Immature natural killer cell (primary cell): ENCODE data around the gene PNKP. TPM values are rescaled to one million over a fixed set of nuclear protein-coding genes. Genes with fewer than 3 reads are reported as not detected.

Experiments
- DNase-seq, 3 donors: peaks; one replicate each; pipeline ENCODE4 v3.0.0; 2022; ENCODE audit warnings: mixed read lengths in 1 of 3
- H3K27ac Mint-ChIP-seq, 6 donors: one replicate each; pipeline ENCODE4 v1.8.0; 2020; ENCODE audit warnings: mixed read lengths in 6 of 6, mild to moderate bottlenecking in 5 of 6, inconsistent platforms in 4 of 6, moderate library complexity in 3 of 6
- H3K27me3 Mint-ChIP-seq, 3 donors: one replicate each; pipeline ENCODE4 v1.8.0; 2020 to 2021; ENCODE audit warnings: low read depth in 3 of 3, mild to moderate bottlenecking in 3 of 3, mixed read lengths in 3 of 3, moderate library complexity in 3 of 3, inconsistent platforms in 1 of 3
- H3K36me3 Mint-ChIP-seq, 3 donors: one replicate each; pipeline ENCODE4 v1.8.0; 2020; ENCODE audit warnings: mixed read lengths in 3 of 3, inconsistent platforms in 2 of 3, mild to moderate bottlenecking in 2 of 3
- H3K4me1 Mint-ChIP-seq, 2 donors: one replicate each; pipeline ENCODE4 v1.8.0; 2020; ENCODE audit warnings: inconsistent platforms in 2 of 2, mild to moderate bottlenecking in 2 of 2, mixed read lengths in 2 of 2, moderate library complexity in 1 of 2
- H3K4me3 Mint-ChIP-seq, 5 donors: one replicate each; pipeline ENCODE4 v1.8.0; 2020; ENCODE audit warnings: mild to moderate bottlenecking in 5 of 5, mixed read lengths in 5 of 5, inconsistent platforms in 3 of 5, moderate library complexity in 3 of 5
- H3K9me3 Mint-ChIP-seq, 6 donors: one replicate each; pipeline ENCODE4 v1.8.0; 2020; ENCODE audit warnings: mild to moderate bottlenecking in 6 of 6, mixed read lengths in 6 of 6, inconsistent platforms in 4 of 6, moderate library complexity in 3 of 6
- polyA plus RNA-seq, 3 donors: library from polyadenylated mRNA; unstranded; fragments of 300-500 nt; fragmentation: Illumina TruSeq; gene quantifications; one replicate each; pipeline ENCODE4 v1.2.3, GENCODE V29; 2021

PNKP gene
- polyA plus RNA-seq, 3 donors from 2014 or later: 36.4 to 55.1 (median 41.4) TPM

- Mint-ChIP-seq H3K27me3 (peaks cover 3 to 18% (median 3%) of the 10 kb centered on the region in 3 donors), H3K9me3 (peaks cover 0 to 1% (median 0%) of the 10 kb centered on the region in 6 donors), H3K27ac (peak overlapping the region in 4 of 6 donors; percentile 85 to 96 (median 90)), H3K4me3 (peak overlapping the region in 1 of 5 donors; percentile 8), H3K4me1 (peaks cover 18 to 25% of the 10 kb centered on the region in 2 donors), H3K36me3 (peaks cover 0 to 3% (median 0%) of the 10 kb centered on the region in 3 donors)
- DNase-seq: no peak
These were observed 28.4 kb upstream of the PNKP start for GRCh38 chr19:49895566-49896297.

- Mint-ChIP-seq H3K27me3 (peaks cover 3 to 18% (median 3%) of the 10 kb centered on the region in 3 donors), H3K9me3 (peaks cover 0 to 3% (median 0%) of the 10 kb centered on the region in 6 donors), H3K4me1 (peaks cover 18 to 28% of the 10 kb centered on the region in 2 donors), H3K27ac (peak overlapping the region in 1 of 6 donors; percentile 66), H3K4me3 (no peak overlapping the region), H3K36me3 (peaks cover 0 to 3% (median 0%) of the 10 kb centered on the region in 3 donors)
- DNase-seq: no peak
These were observed 27.6 kb upstream of the PNKP start for GRCh38 chr19:49894879-49895565.

- peaks cover 0 to 3% (median 0%) of the 10 kb centered on the region in 3 donors for H3K36me3 Mint-ChIP-seq
- H3K27me3 Mint-ChIP-seq: peaks cover 0 to 18% (median 3%) of the 10 kb centered on the region in 3 donors
- H3K9me3 Mint-ChIP-seq: peaks cover 0 to 3% (median 0%) of the 10 kb centered on the region in 6 donors
- H3K4me1 Mint-ChIP-seq: peaks cover 18 to 32% of the 10 kb centered on the region in 2 donors
- DNase-seq: no peak
- peak overlapping the region in 1 of 6 donors; percentile 17 for H3K27ac Mint-ChIP-seq
- no peak overlapping the region for H3K4me3 Mint-ChIP-seq
These were observed 26.8 kb upstream of the PNKP start for GRCh38 chr19:49894011-49894664.

GRCh38 chr19:49892716-49893115, 25.3 kb upstream of the PNKP start:
- H3K27ac Mint-ChIP-seq: peak overlapping the region in 5 of 6 donors; percentile 14 to 61 (median 41)
- H3K4me1 Mint-ChIP-seq: peaks cover 14 to 30% of the 10 kb centered on the region in 2 donors
- peaks cover 0 to 17% (median 1%) of the 10 kb centered on the region in 3 donors for H3K27me3 Mint-ChIP-seq
- peaks cover 0 to 3% (median 0%) of the 10 kb centered on the region in 3 donors for H3K36me3 Mint-ChIP-seq
- H3K9me3 Mint-ChIP-seq: peaks cover 0 to 3% (median 0%) of the 10 kb centered on the region in 6 donors
- H3K4me3 Mint-ChIP-seq: peak overlapping the region in 1 of 5 donors; percentile 54
- no peak for DNase-seq

- Mint-ChIP-seq H3K27ac (no peak overlapping the region), H3K4me3 (no peak overlapping the region), H3K9me3 (peaks cover 0 to 3% (median 0%) of the 10 kb centered on the region in 6 donors), H3K4me1 (peaks cover 1 to 16% of the 10 kb centered on the region in 2 donors), H3K27me3 (peaks cover 0 to 5% (median 0%) of the 10 kb centered on the region in 3 donors), H3K36me3 (peaks cover 0 to 3% (median 0%) of the 10 kb centered on the region in 3 donors)
- DNase-seq: no peak
These were observed 24.0 kb upstream of the PNKP start for GRCh38 chr19:49891393-49891792.

GRCh38 chr19:49890349-49891311, 23.3 kb upstream of the PNKP start:
- H3K4me1 Mint-ChIP-seq: peaks cover 0 to 15% of the 10 kb centered on the region in 2 donors
- peak overlapping the region; percentile 70 to 83 (median 77) for H3K4me3 Mint-ChIP-seq
- peaks cover 0 to 3% (median 0%) of the 10 kb centered on the region in 6 donors for H3K9me3 Mint-ChIP-seq
- H3K36me3 Mint-ChIP-seq: peaks cover 0 to 3% (median 0%) of the 10 kb centered on the region in 3 donors
- peak in 1 of 3 donors; percentile 30 for DNase-seq
- peaks cover 0 to 5% (median 0%) of the 10 kb centered on the region in 3 donors for H3K27me3 Mint-ChIP-seq
- peak overlapping the region in 1 of 6 donors; percentile 35 for H3K27ac Mint-ChIP-seq

- H3K27ac Mint-ChIP-seq: peak overlapping the region in 1 of 6 donors; percentile 35
- peak; percentile 71 to 75 (median 74) for DNase-seq
These were observed 22.4 kb upstream of the PNKP start for GRCh38 chr19:49889687-49890348.

GRCh38 chr19:49889038-49889686, 21.8 kb upstream of the PNKP start:
- peak overlapping the region in 2 of 5 donors; percentile 24 to 35 for H3K4me3 Mint-ChIP-seq
- peaks cover 0 to 7% (median 2%) of the 10 kb centered on the region in 3 donors for H3K27me3 Mint-ChIP-seq
- DNase-seq: no peak

More at GRCh38 chr19:49889687-49890348, 22.4 kb upstream of the PNKP start:
- H3K9me3 Mint-ChIP-seq: peaks cover 0 to 3% (median 0%) of the 10 kb centered on the region in 6 donors
- peak overlapping the region; percentile 70 to 83 (median 77) for H3K4me3 Mint-ChIP-seq
- peaks cover 0 to 7% (median 0%) of the 10 kb centered on the region in 3 donors for H3K27me3 Mint-ChIP-seq
- peaks cover 0 to 5% (median 5%) of the 10 kb centered on the region in 3 donors for H3K36me3 Mint-ChIP-seq
- peaks cover 0 to 13% of the 10 kb centered on the region in 2 donors for H3K4me1 Mint-ChIP-seq

GRCh38 chr19:49888510-49888824, 21.1 kb upstream of the PNKP start:
- Mint-ChIP-seq H3K27me3 (peaks cover 0 to 7% (median 2%) of the 10 kb centered on the region in 3 donors), H3K36me3 (peaks cover 1 to 12% (median 9%) of the 10 kb centered on the region in 3 donors), H3K27ac (no peak overlapping the region), H3K4me3 (no peak overlapping the region), H3K4me1 (peaks cover 0 to 13% of the 10 kb centered on the region in 2 donors), H3K9me3 (peaks cover 0 to 3% (median 0%) of the 10 kb centered on the region in 6 donors)
- DNase-seq: no peak

More at GRCh38 chr19:49889038-49889686, 21.8 kb upstream of the PNKP start:
- peaks cover 0 to 13% of the 10 kb centered on the region in 2 donors for H3K4me1 Mint-ChIP-seq
- H3K9me3 Mint-ChIP-seq: peaks cover 0 to 3% (median 0%) of the 10 kb centered on the region in 6 donors
- peaks cover 0 to 11% (median 9%) of the 10 kb centered on the region in 3 donors for H3K36me3 Mint-ChIP-seq
- H3K27ac Mint-ChIP-seq: no peak overlapping the region

GRCh38 chr19:49887665-49888509, 20.5 kb upstream of the PNKP start:
- H3K36me3 Mint-ChIP-seq: peaks cover 5 to 16% (median 14%) of the 10 kb centered on the region in 3 donors
- peaks cover 0 to 7% (median 2%) of the 10 kb centered on the region in 3 donors for H3K27me3 Mint-ChIP-seq
- H3K27ac Mint-ChIP-seq: no peak overlapping the region
- H3K4me3 Mint-ChIP-seq: no peak overlapping the region
- H3K9me3 Mint-ChIP-seq: peaks cover 0 to 3% (median 0%) of the 10 kb centered on the region in 6 donors
- peaks cover 0 to 13% of the 10 kb centered on the region in 2 donors for H3K4me1 Mint-ChIP-seq
- DNase-seq: no peak
